ENCODE data around the gene BRIP1. TPM values are rescaled to one million over a fixed set of nuclear protein-coding genes. Genes with fewer than 3 reads are reported as not detected.

BRIP1 gene
- total RNA-seq, 1 experiment from 2014 or later = 30.2 TPM

DNA sequence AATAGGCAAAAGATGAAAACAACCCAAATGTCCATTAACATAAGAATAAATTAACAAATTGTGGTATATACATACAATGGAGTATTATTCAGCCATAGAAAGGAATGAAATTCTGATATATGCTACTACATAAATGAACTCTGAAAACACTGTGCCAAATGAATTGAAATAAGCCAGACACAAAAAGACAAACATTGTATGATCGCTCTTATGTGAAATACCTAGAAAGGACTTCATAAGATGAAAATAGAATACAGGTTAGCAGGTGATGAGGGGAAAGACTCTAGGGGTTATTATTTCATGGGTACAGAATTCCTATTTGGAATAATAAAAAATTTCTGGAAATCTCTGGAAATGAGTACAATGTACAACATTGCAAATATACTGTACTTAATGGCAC lies 80.2 kb downstream of the BRIP1 start:
- Histone ChIP-seq H3K4me3 (ENCODE audit: low read depth, low read length, poor library complexity, severe bottlenecking) (no peak overlapping the region), H3K4me1 (ENCODE audit: insufficient read depth, low read length, poor library complexity, severe bottlenecking) (no peaks in the 10 kb centered on the region), H3K9me3 (ENCODE audit: low read depth, low read length, poor library complexity, severe bottlenecking) (no peaks in the 10 kb centered on the region), H3K36me3 (ENCODE audit: insufficient read depth, low read length, poor library complexity, severe bottlenecking) (peaks cover 6% of the 10 kb centered on the region), H3K27me3 (replicated peaks; ENCODE audit: insufficient read depth, low read depth, low read length, poor library complexity) (no peaks in the 10 kb centered on the region), H3K27ac (ENCODE audit: low read depth, low read length, poor library complexity, severe bottlenecking) (no peak overlapping the region)
- POLR2A ChIA-PET (ENCODE audit: low non-redundant PET) = no interaction called here
- intact Hi-C loops (cut with micrococcal nuclease; ENCODE audit: unreplicated experiment) = no loop called here
- BruUV-seq (replicated peaks) = no TSS peak
- TF ChIP-seq, protein P1, sequence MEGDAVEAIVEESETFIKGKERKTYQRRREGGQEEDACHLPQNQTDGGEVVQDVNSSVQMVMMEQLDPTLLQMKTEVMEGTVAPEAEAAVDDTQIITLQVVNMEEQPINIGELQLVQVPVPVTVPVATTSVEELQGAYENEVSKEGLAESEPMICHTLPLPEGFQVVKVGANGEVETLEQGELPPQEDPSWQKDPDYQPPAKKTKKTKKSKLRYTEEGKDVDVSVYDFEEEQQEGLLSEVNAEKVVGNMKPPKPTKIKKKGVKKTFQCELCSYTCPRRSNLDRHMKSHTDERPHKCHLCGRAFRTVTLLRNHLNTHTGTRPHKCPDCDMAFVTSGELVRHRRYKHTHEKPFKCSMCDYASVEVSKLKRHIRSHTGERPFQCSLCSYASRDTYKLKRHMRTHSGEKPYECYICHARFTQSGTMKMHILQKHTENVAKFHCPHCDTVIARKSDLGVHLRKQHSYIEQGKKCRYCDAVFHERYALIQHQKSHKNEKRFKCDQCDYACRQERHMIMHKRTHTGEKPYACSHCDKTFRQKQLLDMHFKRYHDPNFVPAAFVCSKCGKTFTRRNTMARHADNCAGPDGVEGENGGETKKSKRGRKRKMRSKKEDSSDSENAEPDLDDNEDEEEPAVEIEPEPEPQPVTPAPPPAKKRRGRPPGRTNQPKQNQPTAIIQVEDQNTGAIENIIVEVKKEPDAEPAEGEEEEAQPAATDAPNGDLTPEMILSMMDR (conservative IDR thresholded peaks at IDR 0.05; ENCODE audit: low read depth, low read length) = no peak
- TF ChIP-seq EZH2 (IDR thresholded peaks at IDR 0.05; ENCODE audit: borderline replicate concordance, low read depth, low read length, poor library complexity, severe bottlenecking) = no peak
- CTCF ChIA-PET = no interaction called here
- DNase-seq (ENCODE audit: low spot score) = no peak

DNA sequence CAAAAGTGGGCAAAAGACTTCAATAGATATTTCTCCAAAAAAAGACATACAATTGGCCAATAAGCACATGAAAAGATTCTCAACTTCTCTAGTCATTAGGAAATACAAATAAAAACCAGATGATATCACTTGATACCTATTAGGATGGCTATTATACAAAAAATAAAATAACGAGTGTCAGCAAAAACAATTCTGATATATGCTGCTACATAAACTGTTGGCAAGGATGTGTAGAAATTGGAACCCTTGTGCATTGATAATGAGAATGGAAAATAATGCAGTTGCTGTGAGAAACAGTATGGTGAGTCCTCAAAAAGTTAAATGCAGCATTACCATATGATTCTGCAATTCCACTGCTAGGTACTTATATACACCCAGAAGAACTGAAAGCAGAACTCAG lies 80.6 kb downstream of the BRIP1 start:
- Histone ChIP-seq H3K27me3 (replicated peaks; ENCODE audit: insufficient read depth, low read depth, low read length, poor library complexity) (no peaks in the 10 kb centered on the region), H3K4me1 (ENCODE audit: insufficient read depth, low read length, poor library complexity, severe bottlenecking) (no peaks in the 10 kb centered on the region), H3K36me3 (ENCODE audit: insufficient read depth, low read length, poor library complexity, severe bottlenecking) (peaks cover 6% of the 10 kb centered on the region), H3K4me3 (ENCODE audit: low read depth, low read length, poor library complexity, severe bottlenecking) (no peak overlapping the region), H3K27ac (ENCODE audit: low read depth, low read length, poor library complexity, severe bottlenecking) (no peak overlapping the region), H3K9me3 (ENCODE audit: low read depth, low read length, poor library complexity, severe bottlenecking) (no peaks in the 10 kb centered on the region)
- POLR2A ChIA-PET (ENCODE audit: low non-redundant PET) = no interaction called here
- no TSS peak for BruUV-seq (replicated peaks)
- intact Hi-C loops (cut with micrococcal nuclease; ENCODE audit: unreplicated experiment) = no loop called here
- DNase-seq (ENCODE audit: low spot score) = no peak
- TF ChIP-seq, protein P1 (conservative IDR thresholded peaks at IDR 0.05; ENCODE audit: low read depth, low read length) = no peak
- TF ChIP-seq EZH2 (IDR thresholded peaks at IDR 0.05; ENCODE audit: borderline replicate concordance, low read depth, low read length, poor library complexity, severe bottlenecking) = no peak
- CTCF ChIA-PET = no interaction called here

DNA sequence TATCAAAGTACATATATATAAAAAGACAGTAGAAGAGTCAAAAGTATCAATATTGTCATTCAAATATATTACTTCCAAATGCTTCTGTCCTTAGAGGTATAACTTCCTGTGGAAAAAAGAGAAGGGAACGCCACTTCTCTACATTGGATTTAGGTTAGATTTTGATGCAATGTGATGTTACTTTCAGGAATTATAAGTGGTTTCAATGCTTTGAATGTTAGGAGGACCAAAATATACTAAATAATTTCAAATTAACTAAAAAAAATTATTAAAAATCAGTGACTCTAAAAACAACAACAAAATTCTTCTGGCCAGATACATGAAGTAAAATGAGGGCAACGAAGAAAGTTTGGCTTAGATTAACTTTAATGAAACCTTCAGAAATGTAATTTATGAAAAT lies 88.0 kb downstream of the BRIP1 start:
- BruUV-seq (replicated peaks) = no TSS peak
- no peak for DNase-seq (ENCODE audit: low spot score)
- Histone ChIP-seq H3K27me3 (replicated peaks; ENCODE audit: insufficient read depth, low read depth, low read length, poor library complexity) (no peaks in the 10 kb centered on the region), H3K36me3 (ENCODE audit: insufficient read depth, low read length, poor library complexity, severe bottlenecking) (peaks cover 24% of the 10 kb centered on the region), H3K9me3 (ENCODE audit: low read depth, low read length, poor library complexity, severe bottlenecking) (peaks cover 12% of the 10 kb centered on the region), H3K27ac (ENCODE audit: low read depth, low read length, poor library complexity, severe bottlenecking) (peak overlapping the region; percentile 5), H3K4me1 (ENCODE audit: insufficient read depth, low read length, poor library complexity, severe bottlenecking) (no peaks in the 10 kb centered on the region), H3K4me3 (ENCODE audit: low read depth, low read length, poor library complexity, severe bottlenecking) (no peak overlapping the region)
- ChIA-PET CTCF (no interaction called here), POLR2A (ENCODE audit: low non-redundant PET) (no interaction called here)
- intact Hi-C loops (cut with micrococcal nuclease; ENCODE audit: unreplicated experiment) = no loop called here
- TF ChIP-seq, protein P1 (conservative IDR thresholded peaks at IDR 0.05; ENCODE audit: low read depth, low read length) = no peak
- TF ChIP-seq EZH2 (IDR thresholded peaks at IDR 0.05; ENCODE audit: borderline replicate concordance, low read depth, low read length, poor library complexity, severe bottlenecking) = no peak

All from A673 (cell line).